DOHH2 (cell line): ENCODE data around the gene CAPRIN1.

Experiments used
- EZH2phosphoT487 ChIP-seq: fragments of 200-600 bp; sonication (generic); IDR thresholded peaks from 2 replicates; pipeline ENCODE4 v1.6.1; 2017; ENCODE audit warnings: borderline replicate concordance, mild to moderate bottlenecking, antibody characterized with exemption, low read length, moderate library complexity, mixed read lengths
- TF ChIP-seq, protein P1 (sequence below): fragments of 200-600 bp; sonication (generic); IDR thresholded peaks from one replicate; pipeline ENCODE4 v1.5.1; 2014; ENCODE audit warnings: antibody characterized with exemption, mild to moderate bottlenecking, low read depth, low read length; ENCODE audit not compliant: poor library complexity, severe bottlenecking

DNA sequence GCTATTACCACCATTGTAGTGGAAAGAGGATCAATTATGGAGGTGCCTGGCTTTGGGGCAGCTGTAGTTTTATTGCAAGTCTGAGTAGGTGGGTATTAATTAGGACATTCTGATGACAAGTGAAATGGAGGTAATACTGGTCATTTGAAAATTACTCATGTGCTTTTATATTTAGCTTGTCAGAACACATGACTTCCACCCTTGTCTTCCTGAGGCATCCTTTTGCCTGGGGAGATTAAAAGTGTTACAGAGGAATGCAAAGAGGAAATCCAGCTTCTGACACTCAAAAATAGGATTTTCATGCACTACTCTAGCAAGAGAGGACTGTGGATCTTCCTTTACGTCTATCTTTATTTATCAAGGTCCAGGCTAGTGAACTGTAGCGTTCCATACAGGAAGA, 44.7 kb upstream of the CAPRIN1 start:
- TF ChIP-seq, protein P1, sequence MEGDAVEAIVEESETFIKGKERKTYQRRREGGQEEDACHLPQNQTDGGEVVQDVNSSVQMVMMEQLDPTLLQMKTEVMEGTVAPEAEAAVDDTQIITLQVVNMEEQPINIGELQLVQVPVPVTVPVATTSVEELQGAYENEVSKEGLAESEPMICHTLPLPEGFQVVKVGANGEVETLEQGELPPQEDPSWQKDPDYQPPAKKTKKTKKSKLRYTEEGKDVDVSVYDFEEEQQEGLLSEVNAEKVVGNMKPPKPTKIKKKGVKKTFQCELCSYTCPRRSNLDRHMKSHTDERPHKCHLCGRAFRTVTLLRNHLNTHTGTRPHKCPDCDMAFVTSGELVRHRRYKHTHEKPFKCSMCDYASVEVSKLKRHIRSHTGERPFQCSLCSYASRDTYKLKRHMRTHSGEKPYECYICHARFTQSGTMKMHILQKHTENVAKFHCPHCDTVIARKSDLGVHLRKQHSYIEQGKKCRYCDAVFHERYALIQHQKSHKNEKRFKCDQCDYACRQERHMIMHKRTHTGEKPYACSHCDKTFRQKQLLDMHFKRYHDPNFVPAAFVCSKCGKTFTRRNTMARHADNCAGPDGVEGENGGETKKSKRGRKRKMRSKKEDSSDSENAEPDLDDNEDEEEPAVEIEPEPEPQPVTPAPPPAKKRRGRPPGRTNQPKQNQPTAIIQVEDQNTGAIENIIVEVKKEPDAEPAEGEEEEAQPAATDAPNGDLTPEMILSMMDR = no peak
- no peak for TF ChIP-seq EZH2phosphoT487
